NCI-H82 treated with DMSO at 0.1 percent for 48 hours (cell line): ENCODE data around the gene C19orf44.
A peak's percentile ranks its signal among the peaks of the same experiment; 100 is the strongest.
"Not testable (repeated sequence)": the region's sequence is repeated elsewhere in the genome, so short reads cannot be mapped to it uniquely, and the experiment has no call there.

Experiments
- DNase-seq: peaks from one replicate; lab custom pipeline; 2025; ENCODE audit not compliant: unreplicated experiment; lab: John Stamatoyannopoulos, UW

C19orf44 gene

DNA sequence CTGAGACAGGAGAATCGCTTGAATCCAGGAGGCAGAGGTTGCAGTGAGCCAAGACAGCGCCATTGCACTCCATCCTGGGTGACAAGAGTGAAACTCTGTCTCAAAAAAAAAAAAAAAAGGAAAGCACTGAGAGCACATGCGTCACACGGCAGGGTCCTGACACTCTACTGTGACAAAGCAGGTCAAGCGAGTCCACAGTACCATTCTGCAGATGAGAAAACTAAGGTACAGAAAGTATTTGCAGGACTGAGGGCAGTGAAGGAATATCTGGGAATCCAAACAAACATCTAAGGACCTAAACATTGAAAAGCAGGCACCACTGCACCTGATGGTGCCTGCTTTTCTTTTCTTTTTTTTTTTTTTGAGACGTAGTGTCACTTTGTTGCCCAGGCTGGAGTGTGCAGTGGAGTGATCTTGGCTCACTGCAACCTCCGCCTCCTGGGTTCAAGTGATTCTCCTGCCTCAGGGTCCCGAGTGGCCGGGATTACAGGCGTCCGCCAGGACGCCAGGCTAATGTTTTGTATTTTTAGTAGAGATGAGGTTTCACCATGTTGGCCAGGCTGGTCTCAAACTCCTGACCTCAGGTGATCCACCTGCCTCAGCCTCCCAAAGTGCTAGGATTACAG, 29.3 kb upstream of the C19orf44 start:
- not testable (repeated sequence) for DNase-seq

DNA sequence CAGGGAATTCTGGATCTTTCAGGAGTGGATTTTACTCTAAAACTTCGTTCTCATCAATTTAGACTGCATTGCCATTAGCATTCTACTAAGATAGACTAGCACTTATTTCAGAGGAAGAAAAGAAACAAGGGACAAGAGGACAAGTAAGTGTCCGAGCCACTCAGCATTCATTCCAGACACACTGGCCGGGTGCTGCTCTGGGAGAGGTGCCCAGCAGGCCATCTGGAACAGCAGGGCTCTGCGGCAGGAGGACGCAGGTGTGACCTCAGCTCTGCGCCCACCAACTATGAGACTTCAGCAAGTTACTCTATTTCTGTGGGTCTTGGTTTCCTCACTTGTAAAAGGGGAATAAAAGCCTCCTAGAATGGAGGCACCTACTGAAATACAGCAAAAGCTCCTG, 28.6 kb upstream of the C19orf44 start:
- no peak for DNase-seq

DNA sequence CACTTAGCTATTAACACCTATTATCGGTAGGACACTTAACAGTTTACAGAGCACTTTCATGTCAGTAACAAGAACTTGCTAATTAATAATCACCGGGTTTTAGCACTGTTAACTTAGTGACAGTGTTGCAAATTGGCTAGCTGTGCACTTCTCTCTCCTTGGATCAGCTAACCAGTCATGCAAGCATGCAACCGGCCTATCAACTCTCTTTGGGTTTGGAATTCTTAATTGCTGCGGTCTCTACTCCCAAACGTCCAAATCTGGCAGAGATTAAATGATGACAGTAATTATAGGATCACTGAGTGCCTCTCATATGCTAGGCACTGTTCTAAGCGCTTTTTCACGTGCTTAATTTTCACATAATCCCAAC, 25.7 kb upstream of the C19orf44 start:
- peak; percentile 33 for DNase-seq

DNA sequence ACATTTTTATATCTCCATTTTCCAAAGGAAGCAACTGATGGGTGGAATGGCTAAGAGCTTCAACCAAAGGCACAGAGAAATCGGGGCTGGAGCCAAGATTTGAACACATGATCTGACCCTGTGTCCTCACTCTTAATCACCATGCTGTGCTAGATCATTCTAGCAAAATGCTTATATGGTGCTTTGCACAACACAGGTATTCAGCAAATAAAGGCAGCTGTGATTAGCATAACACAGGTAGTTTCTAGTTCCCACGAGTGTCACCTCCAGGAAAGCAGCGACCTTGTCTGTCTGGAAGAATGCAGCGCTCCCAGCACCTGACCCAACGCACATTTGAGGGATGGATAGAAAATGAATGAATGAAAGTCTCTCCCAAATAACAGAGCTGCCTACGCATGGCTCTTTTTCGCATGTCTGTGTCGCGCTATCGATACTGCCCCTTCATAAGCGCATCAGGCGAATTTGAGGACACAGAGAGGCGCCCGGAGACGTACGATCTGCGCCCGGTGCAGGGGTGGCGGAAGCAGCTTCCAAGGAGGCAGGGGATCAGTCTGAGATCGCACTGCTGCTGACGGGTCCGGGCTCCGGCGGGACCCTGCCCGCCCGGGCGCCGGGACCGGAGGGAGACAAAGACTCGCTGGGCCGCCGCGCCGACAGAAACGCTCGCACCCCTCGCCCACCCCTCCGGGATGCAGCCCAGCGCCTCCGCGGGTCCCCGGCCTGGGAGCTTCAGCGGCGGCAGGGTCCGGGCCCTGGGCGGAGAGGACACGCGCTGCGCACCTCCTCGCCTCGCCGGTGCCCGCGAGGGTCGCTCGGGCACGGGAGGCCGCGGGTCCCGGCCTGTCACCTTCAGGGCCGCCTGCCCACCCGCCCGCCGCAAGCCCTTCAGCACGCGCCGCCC, 25.0 kb upstream of the C19orf44 start:
- no peak for DNase-seq

DNA sequence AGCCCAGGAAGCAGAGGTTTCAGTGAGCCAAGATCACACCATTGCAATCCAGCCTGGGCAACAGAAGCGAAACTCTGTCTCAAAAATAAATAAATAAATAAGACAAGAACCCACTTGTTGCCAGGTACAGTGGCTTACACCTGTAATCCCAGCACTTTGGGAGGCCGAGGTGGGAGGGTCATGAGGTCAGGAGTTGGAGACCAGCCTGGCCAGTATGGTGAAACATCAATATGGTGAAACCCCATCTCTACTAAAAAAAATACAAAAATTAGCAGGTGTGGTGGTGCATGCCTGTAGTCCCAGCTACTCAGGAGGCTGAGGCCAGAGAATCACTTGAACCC, 23.7 kb upstream of the C19orf44 start:
- not testable (repeated sequence) for DNase-seq

DNA sequence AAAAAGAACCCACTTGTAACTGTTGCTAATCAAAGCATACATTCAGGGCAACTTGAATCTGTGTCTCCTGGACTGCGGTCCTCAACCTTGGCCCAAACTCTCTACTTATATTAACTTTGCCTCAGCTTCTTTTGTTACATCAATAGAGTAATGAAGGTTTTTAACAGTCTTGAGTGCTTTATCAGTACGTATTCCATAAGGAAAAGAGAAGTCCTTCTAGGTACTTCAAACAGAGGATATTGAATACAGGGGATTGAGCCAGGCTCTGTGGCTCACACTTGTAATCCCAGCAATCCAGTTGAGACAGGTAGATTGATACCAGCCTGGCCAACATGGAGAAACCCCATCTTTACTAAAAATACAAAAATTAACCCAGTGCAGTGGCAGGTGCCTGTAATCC, 23.2 kb upstream of the C19orf44 start:
- DNase-seq: no peak

DNA sequence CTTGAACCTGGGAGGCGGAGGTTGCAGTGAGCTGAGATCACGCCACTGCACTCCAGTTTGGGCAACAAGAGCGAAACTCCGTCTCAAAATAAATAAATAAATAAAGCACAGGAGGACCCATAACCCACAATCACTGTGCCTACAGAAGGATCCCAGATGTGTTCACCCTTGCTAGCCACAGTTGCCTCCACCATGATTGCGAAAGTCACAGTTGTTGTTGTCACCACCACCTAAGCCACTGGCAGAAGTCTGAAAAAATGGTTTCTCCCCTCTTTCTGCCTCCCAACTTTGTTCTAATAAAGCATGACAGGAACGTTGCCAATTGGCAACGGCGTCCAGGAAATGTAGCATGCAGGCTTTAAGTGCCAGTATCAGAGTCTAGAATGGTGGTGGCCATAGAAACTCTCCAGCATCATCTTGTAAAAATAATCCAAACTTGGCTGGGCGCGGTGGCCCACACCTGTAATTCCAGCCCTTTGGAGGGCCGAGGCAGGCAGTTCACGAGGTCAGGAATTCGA, 22.3 kb upstream of the C19orf44 start:
- DNase-seq: no peak

DNA sequence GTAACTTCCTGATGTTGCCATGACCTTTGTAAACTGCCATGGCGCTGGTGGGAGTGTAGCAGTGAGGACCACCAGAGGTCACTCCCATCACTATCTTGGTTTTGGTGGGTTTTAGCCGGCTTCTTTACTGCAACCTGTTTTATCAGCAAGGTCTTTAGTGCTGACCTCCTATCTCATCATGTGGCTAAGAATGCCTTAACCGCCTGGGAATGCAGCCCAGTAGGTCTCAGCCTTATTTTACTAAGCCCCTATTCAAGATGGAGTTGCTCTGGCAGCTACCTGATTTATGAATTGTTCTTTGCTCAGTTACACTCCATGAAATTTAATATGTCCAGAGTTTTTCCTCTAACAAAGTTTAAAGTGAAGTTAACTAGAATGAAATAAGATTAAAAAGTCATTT, 19.8 kb upstream of the C19orf44 start:
- no peak for DNase-seq

DNA sequence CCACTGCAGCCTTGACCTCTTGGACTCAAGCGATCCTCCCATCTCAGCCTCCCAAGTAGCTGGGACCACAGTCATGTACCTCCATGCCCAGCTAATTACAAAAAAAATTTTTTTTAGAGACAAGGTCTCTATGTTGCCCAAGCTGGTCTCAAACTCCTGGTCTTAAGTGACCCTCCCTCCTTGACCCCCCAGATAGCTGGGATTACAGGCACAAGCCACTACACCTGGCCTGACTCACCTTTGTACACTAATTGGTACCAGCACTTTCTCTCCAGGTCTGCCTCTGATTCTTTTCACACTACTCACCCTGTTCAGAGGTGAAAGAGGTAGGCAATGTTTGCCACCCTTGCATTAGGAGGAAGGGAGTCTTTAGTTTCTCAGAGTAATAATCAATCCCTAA, 18.9 kb upstream of the C19orf44 start:
- no peak for DNase-seq

DNA sequence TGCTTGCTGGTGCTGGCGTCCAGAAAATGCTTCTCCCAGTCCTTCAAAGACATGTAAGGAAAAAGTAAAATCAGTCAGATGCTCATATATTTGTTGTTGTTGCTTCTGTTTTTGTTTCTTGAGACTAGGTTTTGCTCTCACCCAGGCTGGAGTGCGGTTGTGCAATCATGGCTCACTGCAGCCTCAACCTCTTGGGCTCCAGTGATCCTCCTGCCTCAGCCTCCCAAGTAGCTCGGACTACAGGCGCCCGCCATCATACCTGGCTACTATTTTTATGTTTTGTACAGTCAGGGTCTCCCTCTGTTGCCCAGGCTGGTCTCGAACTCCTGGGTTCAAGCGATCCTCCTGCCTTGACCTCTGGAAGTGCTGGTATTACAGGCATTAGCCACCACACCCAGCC, 13.4 kb upstream of the C19orf44 start:
- no peak for DNase-seq

DNA sequence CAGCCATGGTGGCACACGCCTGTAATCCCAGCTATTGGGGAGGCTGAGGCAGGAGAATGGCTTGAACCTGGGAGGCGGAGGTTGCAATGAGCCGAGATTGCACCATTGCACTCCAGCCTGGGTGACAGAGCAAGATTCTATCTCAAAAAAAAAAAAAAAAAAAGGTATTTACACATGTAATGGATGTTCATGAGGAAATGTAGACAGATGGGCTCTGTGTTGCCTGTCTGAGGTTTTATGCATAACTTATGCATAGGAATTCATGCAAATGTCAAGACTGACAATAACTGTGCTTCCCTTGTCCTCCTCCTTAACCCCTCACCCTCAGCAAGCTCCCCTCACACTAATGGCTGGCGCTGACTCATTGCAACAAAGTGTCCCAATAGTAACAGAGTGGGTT, 9.7 kb upstream of the C19orf44 start:
- not testable (repeated sequence) for DNase-seq

DNA sequence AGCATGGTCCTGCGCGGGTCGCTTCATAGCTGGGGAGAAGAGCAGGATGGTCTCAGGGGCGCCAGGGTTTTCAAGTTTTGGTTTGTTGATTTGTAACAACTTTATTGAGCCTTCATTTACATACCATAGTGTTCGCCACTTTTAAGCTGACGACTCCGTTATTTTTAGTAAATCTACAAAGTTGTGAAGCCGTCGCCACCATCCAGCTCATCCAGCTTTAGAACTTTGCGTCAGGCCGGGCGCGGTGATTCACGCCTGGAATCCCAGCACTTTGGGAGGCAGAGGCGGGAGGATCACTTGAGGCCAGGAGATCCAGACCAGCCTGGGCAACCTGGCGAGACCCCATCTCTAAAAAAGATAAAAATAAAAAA, 404 bp downstream of the C19orf44 start:
- DNase-seq: no peak

DNA sequence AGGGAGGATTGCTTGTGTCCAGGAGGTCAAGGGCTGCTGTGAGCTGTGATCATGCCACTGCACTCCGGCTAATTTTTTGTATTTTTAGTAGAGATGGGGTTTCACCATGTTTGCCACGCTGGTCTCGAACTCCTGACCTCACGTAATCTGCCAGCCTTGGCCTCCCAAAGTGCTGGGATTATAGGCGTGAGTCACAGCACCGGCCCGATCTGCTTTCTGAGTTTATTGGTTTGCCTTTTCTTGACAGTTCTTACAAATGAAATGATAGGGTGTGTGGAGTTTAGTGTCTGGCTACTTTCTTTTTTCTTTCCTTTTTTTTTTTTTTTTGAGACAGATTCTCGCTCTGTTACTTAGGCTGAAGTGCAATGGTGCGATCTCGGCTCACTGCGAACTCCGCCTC, 848 bp downstream of the C19orf44 start:
- DNase-seq: no peak

DNA sequence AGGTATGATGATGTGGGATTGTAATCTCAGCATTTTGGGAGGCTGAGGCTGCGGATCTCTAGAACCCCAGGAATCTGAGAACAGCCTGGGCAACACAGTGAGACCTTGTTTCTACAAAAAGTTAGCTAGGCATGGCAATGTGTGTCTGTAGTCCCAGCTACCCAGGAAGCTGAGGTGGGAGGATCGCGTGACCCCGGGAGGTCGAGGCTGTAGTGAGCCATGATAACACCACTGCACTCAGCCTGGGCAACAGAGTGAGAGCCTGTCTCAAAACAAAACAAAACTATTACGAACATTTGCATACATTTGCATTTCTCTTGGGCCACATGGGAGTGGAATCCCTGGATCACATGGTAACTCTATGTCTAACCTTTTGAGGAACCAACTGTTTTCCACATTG, 1.6 kb downstream of the C19orf44 start:
- no peak for DNase-seq

DNA sequence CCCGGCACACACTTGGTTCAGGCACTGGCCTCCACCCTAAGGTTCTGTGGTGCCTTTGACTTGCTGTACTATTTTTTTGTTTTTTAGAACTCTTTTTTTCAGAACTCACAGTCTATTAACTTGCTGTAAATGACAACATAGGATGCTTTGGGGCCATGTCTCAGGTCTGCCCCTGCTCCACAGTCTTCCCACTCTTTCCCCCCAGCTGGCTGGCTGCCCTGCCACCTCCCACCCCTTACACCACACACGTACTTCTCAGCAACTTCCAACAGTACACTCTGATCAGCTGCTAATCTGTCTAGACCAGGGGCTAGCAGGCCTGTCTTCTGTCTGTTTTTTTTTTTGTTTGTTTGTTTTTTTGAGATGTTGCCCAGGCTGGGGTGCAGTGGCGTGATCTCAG, 8.1 kb downstream of the C19orf44 start:
- DNase-seq: no peak

DNA sequence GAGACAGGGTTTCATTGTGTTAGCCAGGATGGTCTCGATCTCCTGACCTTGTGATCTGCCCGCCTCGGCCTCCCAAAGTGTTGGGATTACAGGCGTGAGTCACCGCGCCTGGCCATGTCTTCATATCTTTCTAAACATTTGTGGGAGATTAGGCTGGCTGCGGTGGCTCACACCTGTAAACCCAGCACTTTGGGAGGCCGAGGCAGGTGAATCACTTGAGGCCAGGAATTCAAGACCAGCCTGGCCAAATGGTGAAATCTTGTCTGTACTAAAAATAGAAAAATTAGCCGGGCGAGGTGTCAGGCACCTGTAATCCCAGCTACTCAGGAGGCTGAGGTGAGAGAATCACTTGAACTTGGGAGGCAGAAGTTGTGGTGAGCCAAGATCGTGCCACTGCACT, 10.0 kb downstream of the C19orf44 start:
- not testable (repeated sequence) for DNase-seq

DNA sequence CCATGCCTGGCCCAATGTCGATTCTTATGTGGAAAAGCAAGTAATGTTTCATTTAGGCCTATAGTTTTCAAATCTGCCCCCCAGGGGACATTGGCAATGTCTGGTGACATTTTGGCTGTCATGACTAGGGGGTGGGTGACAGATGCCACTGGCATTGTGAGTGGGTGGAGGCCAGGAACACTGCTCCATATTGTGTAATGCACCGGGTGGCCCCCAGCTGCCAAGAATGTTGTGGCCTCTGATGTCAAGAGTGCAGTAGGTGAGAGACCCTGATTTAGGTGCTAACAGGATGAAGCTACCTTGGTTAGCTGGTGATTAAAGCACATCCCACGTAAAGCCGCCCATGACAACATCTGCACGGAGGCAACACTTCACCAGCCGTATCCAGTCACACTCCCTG, 10.8 kb downstream of the C19orf44 start:
- no peak for DNase-seq

DNA sequence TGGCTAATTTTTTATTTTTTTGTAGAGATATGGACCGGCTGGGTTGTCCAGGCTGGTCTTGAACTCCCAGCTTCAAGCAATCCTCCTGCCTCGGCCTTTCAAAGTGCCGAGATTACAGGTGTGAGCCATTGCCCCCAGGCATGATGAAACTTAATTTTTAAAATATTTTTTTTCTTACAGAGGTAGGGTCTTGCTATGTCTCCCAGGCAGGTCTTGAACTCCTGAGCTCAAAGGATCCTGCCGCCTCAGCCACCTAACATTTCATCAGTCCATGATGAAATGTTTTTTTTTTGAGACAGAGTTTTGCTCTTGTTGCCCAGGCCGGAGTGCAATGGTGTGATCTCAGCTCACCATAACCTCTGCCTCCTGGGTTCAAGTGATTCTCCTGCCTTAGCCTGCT, 12.4 kb downstream of the C19orf44 start:
- no peak for DNase-seq

DNA sequence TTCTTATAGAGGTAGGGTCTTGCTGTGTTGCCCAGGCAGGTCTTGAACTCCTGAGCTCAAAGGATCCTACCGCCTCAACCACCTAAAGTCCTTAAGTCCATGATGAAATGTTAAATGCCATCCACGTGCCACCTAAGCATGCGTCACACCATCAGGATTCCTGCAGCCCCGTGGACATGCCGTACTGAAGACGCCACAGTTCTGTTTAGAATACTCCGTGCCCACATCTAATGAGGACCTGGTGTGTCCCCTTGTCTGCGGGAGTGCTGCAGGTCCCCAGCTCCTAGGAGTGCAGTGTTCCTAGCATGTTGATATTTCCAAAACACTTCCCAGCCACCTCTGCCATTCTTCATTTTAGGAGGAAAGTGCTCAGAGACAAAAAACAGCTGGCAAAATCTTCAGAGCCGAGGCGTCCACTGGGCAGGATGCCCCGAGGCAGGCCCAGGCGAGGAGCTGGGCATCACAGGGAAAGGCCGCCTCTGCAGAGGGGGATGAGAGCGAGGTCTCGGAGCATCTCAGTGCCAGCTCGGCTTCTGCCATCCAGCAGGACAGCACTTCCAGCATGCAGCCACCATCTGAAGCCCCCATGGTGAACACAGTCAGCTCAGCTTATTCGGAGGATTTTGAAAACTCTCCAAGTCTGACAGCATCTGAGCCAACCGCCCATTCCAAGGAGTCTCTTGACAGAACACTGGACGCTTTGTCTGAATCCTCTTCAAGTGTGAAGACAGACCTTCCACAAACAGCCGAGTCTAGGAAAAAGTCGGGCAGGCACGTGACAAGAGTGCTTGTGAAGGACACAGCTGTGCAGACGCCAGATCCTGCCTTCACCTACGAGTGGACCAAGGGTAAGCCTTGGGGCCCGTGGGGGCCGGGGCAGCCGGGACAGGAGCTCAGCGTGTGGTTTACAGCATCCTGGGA, 13.2 kb downstream of the C19orf44 start:
- no peak for DNase-seq

DNA sequence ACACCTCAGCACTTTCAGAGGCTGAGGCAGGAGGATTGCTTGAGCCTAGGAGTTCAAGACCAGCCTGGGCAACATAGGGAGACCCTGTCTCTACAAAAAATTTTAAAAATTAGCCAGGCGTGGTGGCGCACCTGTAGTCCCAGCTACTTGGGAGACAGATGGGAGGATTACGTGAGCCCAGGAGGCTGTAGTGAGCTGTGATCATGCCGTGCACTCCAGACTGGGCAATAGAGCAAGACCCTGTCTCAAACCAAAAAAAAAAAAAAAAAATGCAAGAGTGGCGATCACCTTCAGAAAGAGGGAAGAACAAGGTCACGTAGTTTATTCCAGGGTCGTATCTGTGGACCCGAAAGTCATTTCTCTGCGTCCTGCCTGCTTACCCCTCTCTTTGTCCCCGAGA, 16.4 kb downstream of the C19orf44 start:
- DNase-seq: not testable (repeated sequence)

DNA sequence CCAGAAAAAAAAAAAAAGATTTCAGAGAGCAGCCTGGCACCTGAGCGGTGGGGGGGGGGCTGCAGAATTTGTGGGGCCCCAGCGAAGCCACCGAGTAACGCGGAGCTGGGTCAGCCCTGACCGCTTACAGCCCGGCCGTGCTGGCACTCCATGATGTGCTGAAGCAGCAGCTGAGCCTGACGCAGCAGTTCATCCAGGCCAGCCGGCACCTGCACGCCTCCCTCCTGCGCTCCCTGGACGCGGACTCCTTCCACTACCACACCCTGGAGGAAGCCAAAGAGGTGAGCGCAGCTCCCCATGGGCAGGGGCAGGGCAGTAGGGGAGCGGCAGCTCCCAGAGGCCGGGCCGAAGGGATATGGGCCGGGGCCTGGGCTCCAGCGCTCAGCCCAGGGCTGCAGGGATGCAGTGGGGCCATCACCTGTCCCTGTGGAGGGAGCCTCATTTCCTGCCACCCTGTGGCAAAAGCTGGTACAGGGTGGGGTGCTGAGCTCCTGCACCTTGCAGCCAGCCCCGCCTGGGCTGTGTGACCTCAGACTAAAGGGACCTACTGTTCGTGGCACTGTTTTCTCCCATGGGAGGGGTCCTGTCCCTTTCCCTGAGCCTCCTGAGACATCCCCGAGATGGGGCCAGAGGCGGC, 18.3 kb downstream of the C19orf44 start:
- no peak for DNase-seq
